ENCODE results near the gene STRIP2.
"Not testable (repeated sequence)": the region's sequence is repeated elsewhere in the genome, so short reads cannot be mapped to it uniquely, and the experiment has no call there.

Gene STRIP2

GRCh38 chr7:129401228-129401966 lies 32.8 kb upstream of the STRIP2 start:
- no peak overlapping the region for H3K9ac ChIP-seq (ENCODE audit: low read depth, low read length)

GRCh38 chr7:129401967-129402860 lies 32.0 kb upstream of the STRIP2 start:
- Histone ChIP-seq H3K4me1 (ENCODE audit: insufficient read depth, low read length) (peaks cover 5% of the 10 kb centered on the region; the same call in 1 of the 2 replicates), H3K36me3 (ENCODE audit: insufficient read depth, low read length) (no peaks in the 10 kb centered on the region), H3K9ac (ENCODE audit: low read depth, low read length) (no peak overlapping the region), H3K9me3 (ENCODE audit: control insufficient read depth, insufficient read depth, low read length) (no peaks in the 10 kb centered on the region)

More at GRCh38 chr7:129401228-129401966, 32.8 kb upstream of the STRIP2 start:
- no peaks in the 10 kb centered on the region for H3K36me3 ChIP-seq (ENCODE audit: insufficient read depth, low read length)
- H3K4me1 ChIP-seq (ENCODE audit: insufficient read depth, low read length): peaks cover 5% of the 10 kb centered on the region; the same call in 1 of the 2 replicates
- H3K9me3 ChIP-seq (ENCODE audit: control insufficient read depth, insufficient read depth, low read length): no peaks in the 10 kb centered on the region

GRCh38 chr7:129405527-129405926 lies 28.7 kb upstream of the STRIP2 start:
- Histone ChIP-seq H3K4me1 (ENCODE audit: insufficient read depth, low read length) (peaks cover 5% of the 10 kb centered on the region; the same call in 1 of the 2 replicates), H3K9me3 (ENCODE audit: control insufficient read depth, insufficient read depth, low read length) (no peaks in the 10 kb centered on the region), H3K36me3 (ENCODE audit: insufficient read depth, low read length) (no peaks in the 10 kb centered on the region), H3K9ac (ENCODE audit: low read depth, low read length) (no peak overlapping the region)

- not testable (repeated sequence) for H3K9ac ChIP-seq (ENCODE audit: low read depth, low read length); H3K4me1 ChIP-seq (ENCODE audit: insufficient read depth, low read length); H3K36me3 ChIP-seq (ENCODE audit: insufficient read depth, low read length); H3K9me3 ChIP-seq (ENCODE audit: control insufficient read depth, insufficient read depth, low read length)
These were observed 24.0 kb upstream of the STRIP2 start for GRCh38 chr7:129410238-129410637.

GRCh38 chr7:129412501-129412900 lies 21.7 kb upstream of the STRIP2 start:
- H3K9me3 ChIP-seq (ENCODE audit: control insufficient read depth, insufficient read depth, low read length): no peaks in the 10 kb centered on the region
- no peak overlapping the region for H3K9ac ChIP-seq (ENCODE audit: low read depth, low read length)
- H3K36me3 ChIP-seq (ENCODE audit: insufficient read depth, low read length): no peaks in the 10 kb centered on the region
- no peaks in the 10 kb centered on the region for H3K4me1 ChIP-seq (ENCODE audit: insufficient read depth, low read length)

GRCh38 chr7:129417073-129417472 lies 17.2 kb upstream of the STRIP2 start:
- Histone ChIP-seq H3K4me1 (ENCODE audit: insufficient read depth, low read length) (no peaks in the 10 kb centered on the region), H3K36me3 (ENCODE audit: insufficient read depth, low read length) (no peaks in the 10 kb centered on the region), H3K9ac (ENCODE audit: low read depth, low read length) (no peak overlapping the region), H3K9me3 (ENCODE audit: control insufficient read depth, insufficient read depth, low read length) (no peaks in the 10 kb centered on the region)

- H3K4me1 ChIP-seq (ENCODE audit: insufficient read depth, low read length): no peaks in the 10 kb centered on the region
- no peaks in the 10 kb centered on the region for H3K9me3 ChIP-seq (ENCODE audit: control insufficient read depth, insufficient read depth, low read length)
- H3K36me3 ChIP-seq (ENCODE audit: insufficient read depth, low read length): no peaks in the 10 kb centered on the region; the same call in 1 of the 2 replicates
- H3K9ac ChIP-seq (ENCODE audit: low read depth, low read length): no peak overlapping the region
These were observed 12.4 kb upstream of the STRIP2 start for GRCh38 chr7:129421717-129422250.

- Histone ChIP-seq H3K36me3 (ENCODE audit: insufficient read depth, low read length) (no peaks in the 10 kb centered on the region; the same call in 1 of the 2 replicates), H3K9ac (ENCODE audit: low read depth, low read length) (no peak overlapping the region), H3K4me1 (ENCODE audit: insufficient read depth, low read length) (no peaks in the 10 kb centered on the region), H3K9me3 (ENCODE audit: control insufficient read depth, insufficient read depth, low read length) (no peaks in the 10 kb centered on the region)
These were observed 11.5 kb upstream of the STRIP2 start for GRCh38 chr7:129422727-129423126.

GRCh38 chr7:129423700-129424410 lies 10.4 kb upstream of the STRIP2 start:
- H3K36me3 ChIP-seq (ENCODE audit: insufficient read depth, low read length): no peaks in the 10 kb centered on the region; the same call in 1 of the 2 replicates
- H3K9me3 ChIP-seq (ENCODE audit: control insufficient read depth, insufficient read depth, low read length): no peaks in the 10 kb centered on the region
- H3K4me1 ChIP-seq (ENCODE audit: insufficient read depth, low read length): no peaks in the 10 kb centered on the region
- H3K9ac ChIP-seq (ENCODE audit: low read depth, low read length): no peak overlapping the region

GRCh38 chr7:129426482-129426881 lies 7.8 kb upstream of the STRIP2 start:
- Histone ChIP-seq H3K9ac (ENCODE audit: low read depth, low read length) (no peak overlapping the region), H3K4me1 (ENCODE audit: insufficient read depth, low read length) (no peaks in the 10 kb centered on the region), H3K9me3 (ENCODE audit: control insufficient read depth, insufficient read depth, low read length) (no peaks in the 10 kb centered on the region), H3K36me3 (ENCODE audit: insufficient read depth, low read length) (no peaks in the 10 kb centered on the region; the same call in 1 of the 2 replicates)

GRCh38 chr7:129427526-129428045 lies 6.6 kb upstream of the STRIP2 start:
- no peaks in the 10 kb centered on the region for H3K9me3 ChIP-seq (ENCODE audit: control insufficient read depth, insufficient read depth, low read length)
- no peaks in the 10 kb centered on the region for H3K4me1 ChIP-seq (ENCODE audit: insufficient read depth, low read length)
- no peaks in the 10 kb centered on the region; the same call in 1 of the 2 replicates for H3K36me3 ChIP-seq (ENCODE audit: insufficient read depth, low read length)
- no peak overlapping the region for H3K9ac ChIP-seq (ENCODE audit: low read depth, low read length)

- H3K36me3 ChIP-seq (ENCODE audit: insufficient read depth, low read length): no peaks in the 10 kb centered on the region
- H3K9me3 ChIP-seq (ENCODE audit: control insufficient read depth, insufficient read depth, low read length): no peaks in the 10 kb centered on the region
- peaks cover 6% of the 10 kb centered on the region; the same call in 1 of the 2 replicates for H3K4me1 ChIP-seq (ENCODE audit: insufficient read depth, low read length)
- no peak overlapping the region for H3K9ac ChIP-seq (ENCODE audit: low read depth, low read length)
These were observed 2.2 kb upstream of the STRIP2 start for GRCh38 chr7:129431911-129432643.

- peaks cover 6% of the 10 kb centered on the region; the same call in 1 of the 2 replicates for H3K4me1 ChIP-seq (ENCODE audit: insufficient read depth, low read length)
- H3K36me3 ChIP-seq (ENCODE audit: insufficient read depth, low read length): no peaks in the 10 kb centered on the region
- H3K9me3 ChIP-seq (ENCODE audit: control insufficient read depth, insufficient read depth, low read length): no peaks in the 10 kb centered on the region
- peak overlapping the region; percentile 88 for H3K9ac ChIP-seq (ENCODE audit: low read depth, low read length)
These were observed 565 bp downstream of the STRIP2 start for GRCh38 chr7:129434675-129435318.
